NCI-H128 (cell line): ENCODE data around the gene SMURF2.
"Not testable (repeated sequence)": the region's sequence is repeated elsewhere in the genome, so short reads cannot be mapped to it uniquely, and the experiment has no call there.

Experiments
- DNase-seq: peaks from one replicate; lab custom pipeline; 2025; ENCODE audit not compliant: unreplicated experiment; lab: John Stamatoyannopoulos, UW

SMURF2 gene

GRCh38 chr17:64667807-64668721, 6.0 kb upstream of the SMURF2 start:
- not testable (repeated sequence) for DNase-seq

GRCh38 chr17:64664299-64664981, 2.3 kb upstream of the SMURF2 start:
- DNase-seq = not testable (repeated sequence)

GRCh38 chr17:64663836-64664235, 1.7 kb upstream of the SMURF2 start:
- not testable (repeated sequence) for DNase-seq

- no peak for DNase-seq
Observed at GRCh38 chr17:64662774-64663367, 764 bp upstream of the SMURF2 start.

- no peak for DNase-seq
Observed at GRCh38 chr17:64661726-64661975, 456 bp downstream of the SMURF2 start.

GRCh38 chr17:64660978-64661725, 955 bp downstream of the SMURF2 start:
- DNase-seq = not testable (repeated sequence)

- not testable (repeated sequence) for DNase-seq
Observed at GRCh38 chr17:64660195-64660977, 1.7 kb downstream of the SMURF2 start.

GRCh38 chr17:64658931-64659330, 3.2 kb downstream of the SMURF2 start:
- no peak for DNase-seq

GRCh38 chr17:64657610-64658125, 4.4 kb downstream of the SMURF2 start:
- no peak for DNase-seq

- no peak for DNase-seq
Observed at GRCh38 chr17:64655704-64656103, 6.4 kb downstream of the SMURF2 start.

- no peak for DNase-seq
Observed at GRCh38 chr17:64653985-64654355, 8.1 kb downstream of the SMURF2 start.

GRCh38 chr17:64653325-64653984, 8.7 kb downstream of the SMURF2 start:
- DNase-seq = no peak

GRCh38 chr17:64651889-64652288, 10.2 kb downstream of the SMURF2 start:
- DNase-seq = no peak

- no peak for DNase-seq
Observed at GRCh38 chr17:64648234-64648633, 13.9 kb downstream of the SMURF2 start.

GRCh38 chr17:64647817-64648216, 14.3 kb downstream of the SMURF2 start:
- DNase-seq = no peak

- no peak for DNase-seq
Observed at GRCh38 chr17:64639516-64639915, 22.6 kb downstream of the SMURF2 start.

- no peak for DNase-seq
Observed at GRCh38 chr17:64638552-64639203, 23.4 kb downstream of the SMURF2 start.

- DNase-seq = no peak
Observed at GRCh38 chr17:64635647-64636305, 26.3 kb downstream of the SMURF2 start.

GRCh38 chr17:64634218-64634617, 27.9 kb downstream of the SMURF2 start:
- no peak for DNase-seq
